ENCODE results near the gene NRM. TPM values are rescaled to one million over a fixed set of nuclear protein-coding genes. Genes with fewer than 3 reads are reported as not detected.
"Not testable (repeated sequence)": the region's sequence is repeated elsewhere in the genome, so short reads cannot be mapped to it uniquely, and the experiment has no call there.

NRM gene
- total RNA-seq, 4 donors from 2014 or later, result 2.3 to 9.0 (median 6.8) TPM

DNA sequence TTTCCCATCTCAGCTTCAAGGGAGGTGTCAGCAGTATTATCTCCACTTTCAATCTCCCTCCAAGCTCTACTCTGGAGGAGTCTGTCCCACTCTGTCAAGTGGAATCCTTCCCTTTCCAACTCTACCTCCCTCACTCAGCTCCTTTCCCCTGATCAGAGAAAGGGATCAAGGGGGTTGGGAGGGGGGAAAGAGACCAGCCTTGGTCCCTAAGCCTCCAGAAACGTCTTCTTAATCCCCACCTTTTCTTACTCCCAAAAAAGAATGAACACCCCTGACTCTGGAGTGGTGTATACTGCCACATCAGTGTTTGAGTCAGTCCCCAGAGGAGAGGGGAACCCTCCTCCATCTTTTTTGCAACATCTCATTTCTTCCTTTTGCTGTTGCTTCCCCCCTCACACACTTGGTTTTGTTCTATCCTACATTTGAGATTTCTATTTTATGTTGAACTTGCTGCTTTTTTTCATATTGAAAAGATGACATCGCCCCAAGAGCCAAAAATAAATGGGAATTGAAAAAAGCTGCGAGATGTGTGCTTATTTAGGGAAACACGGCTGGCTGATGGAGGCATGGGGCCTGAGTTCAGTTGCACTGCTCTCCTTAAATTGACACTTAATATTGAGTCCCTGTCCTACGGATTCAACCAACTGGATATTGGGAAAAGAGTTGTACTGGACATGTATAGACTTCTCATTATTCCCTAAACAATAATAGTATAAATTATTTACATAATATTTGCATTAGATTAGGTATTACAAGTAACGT lies 34.3 kb upstream of the NRM start:
- 38% methylated on average over 6 of the region's 6 CpGs for WGBS
- Histone ChIP-seq H3K27ac (no peak overlapping the region), H3K4me1 (peaks cover 53% of the 10 kb centered on the region), H3K27me3 (no peaks in the 10 kb centered on the region), H3K9me3 (no peaks in the 10 kb centered on the region), H3K4me3 (no peak overlapping the region), H3K36me3 (peaks cover 70% of the 10 kb centered on the region)
- TF ChIP-seq POLR2AphosphoS5 (IDR thresholded peaks at IDR 0.05), result no peak
- no peak for TF ChIP-seq EP300 (IDR thresholded peaks at IDR 0.05)
- no peak for TF ChIP-seq CTCF (IDR thresholded peaks at IDR 0.05)
- no peak for DNase-seq (ENCODE audit: low spot score in 2 of 2)

DNA sequence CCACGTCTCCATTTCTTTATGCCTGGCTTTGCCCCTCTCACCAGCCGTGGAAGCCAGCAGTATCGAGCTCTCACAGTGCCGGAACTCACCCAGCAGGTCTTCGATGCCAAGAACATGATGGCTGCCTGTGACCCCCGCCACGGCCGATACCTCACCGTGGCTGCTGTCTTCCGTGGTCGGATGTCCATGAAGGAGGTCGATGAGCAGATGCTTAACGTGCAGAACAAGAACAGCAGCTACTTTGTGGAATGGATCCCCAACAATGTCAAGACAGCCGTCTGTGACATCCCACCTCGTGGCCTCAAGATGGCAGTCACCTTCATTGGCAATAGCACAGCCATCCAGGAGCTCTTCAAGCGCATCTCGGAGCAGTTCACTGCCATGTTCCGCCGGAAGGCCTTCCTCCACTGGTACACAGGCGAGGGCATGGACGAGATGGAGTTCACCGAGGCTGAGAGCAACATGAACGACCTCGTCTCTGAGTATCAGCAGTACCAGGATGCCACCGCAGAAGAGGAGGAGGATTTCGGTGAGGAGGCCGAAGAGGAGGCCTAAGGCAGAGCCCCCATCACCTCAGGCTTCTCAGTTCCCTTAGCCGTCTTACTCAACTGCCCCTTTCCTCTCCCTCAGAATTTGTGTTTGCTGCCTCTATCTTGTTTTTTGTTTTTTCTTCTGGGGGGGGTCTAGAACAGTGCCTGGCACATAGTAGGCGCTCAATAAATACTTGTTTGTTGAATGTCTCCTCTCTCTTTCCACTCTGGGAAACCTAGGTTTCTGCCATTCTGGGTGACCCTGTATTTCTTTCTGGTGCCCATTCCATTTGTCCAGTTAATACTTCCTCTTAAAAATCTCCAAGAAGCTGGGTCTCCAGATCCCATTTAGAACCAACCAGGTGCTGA lies 33.3 kb upstream of the NRM start:
- H3K27ac ChIP-seq, result not testable (repeated sequence)

GRCh38 chr6:30723159-30723842 lies 32.5 kb upstream of the NRM start:
- not testable (repeated sequence) for H3K27ac ChIP-seq; DNase-seq (ENCODE audit: low spot score in 2 of 2)
- H3K36me3 ChIP-seq, result peaks cover 52% of the 10 kb centered on the region

More for the DNA sequence above, 33.3 kb upstream of the NRM start:
- DNase-seq (ENCODE audit: low spot score in 2 of 2); H3K27me3 ChIP-seq; H3K4me3 ChIP-seq; H3K9me3 ChIP-seq: not testable (repeated sequence)
- WGBS, result 54% methylated on average over 19 of the region's 29 CpGs
- H3K4me1 ChIP-seq, result peaks cover 59% of the 10 kb centered on the region
- H3K36me3 ChIP-seq, result peaks cover 60% of the 10 kb centered on the region

GRCh38 chr6:30722280-30723112 lies 31.7 kb upstream of the NRM start:
- peak overlapping the region; percentile 91 for H3K4me3 ChIP-seq
- TF ChIP-seq CTCF (IDR thresholded peaks at IDR 0.05) (peak; percentile 91 to 99), POLR2AphosphoS5 (IDR thresholded peaks at IDR 0.05) (peak in 2 of 3 donors; percentile 49 to 52), POLR2A (IDR thresholded peaks at IDR 0.05) (no peak)
- no peaks in the 10 kb centered on the region for H3K27me3 ChIP-seq
- H3K9me3 ChIP-seq, result no peaks in the 10 kb centered on the region
- H3K36me3 ChIP-seq, result peaks cover 44% of the 10 kb centered on the region
- peak overlapping the region; percentile 96 for H3K27ac ChIP-seq
- H3K4me1 ChIP-seq, result peaks cover 68% of the 10 kb centered on the region
- peak; percentile 91 to 92 for DNase-seq (ENCODE audit: low spot score in 2 of 2)
- 6% methylated on average over 27 of the region's 27 CpGs for WGBS

More at GRCh38 chr6:30723159-30723842, 32.5 kb upstream of the NRM start:
- H3K4me1 ChIP-seq, result peaks cover 67% of the 10 kb centered on the region
- not testable (repeated sequence) for H3K27me3 ChIP-seq, H3K9me3 ChIP-seq, H3K4me3 ChIP-seq
- 43% methylated on average over 13 of the region's 16 CpGs for WGBS

- DNase-seq (ENCODE audit: low spot score in 2 of 2), result peak; percentile 87
- Histone ChIP-seq H3K36me3 (peaks cover 39% of the 10 kb centered on the region), H3K4me1 (peaks cover 63% of the 10 kb centered on the region), H3K27ac (peak overlapping the region; percentile 96), H3K4me3 (peak overlapping the region; percentile 91)
- not testable (repeated sequence) for H3K27me3 ChIP-seq, H3K9me3 ChIP-seq
- 3% methylated on average over 10 of the region's 10 CpGs for WGBS
Observed at GRCh38 chr6:30722025-30722279, 31.2 kb upstream of the NRM start.

DNA sequence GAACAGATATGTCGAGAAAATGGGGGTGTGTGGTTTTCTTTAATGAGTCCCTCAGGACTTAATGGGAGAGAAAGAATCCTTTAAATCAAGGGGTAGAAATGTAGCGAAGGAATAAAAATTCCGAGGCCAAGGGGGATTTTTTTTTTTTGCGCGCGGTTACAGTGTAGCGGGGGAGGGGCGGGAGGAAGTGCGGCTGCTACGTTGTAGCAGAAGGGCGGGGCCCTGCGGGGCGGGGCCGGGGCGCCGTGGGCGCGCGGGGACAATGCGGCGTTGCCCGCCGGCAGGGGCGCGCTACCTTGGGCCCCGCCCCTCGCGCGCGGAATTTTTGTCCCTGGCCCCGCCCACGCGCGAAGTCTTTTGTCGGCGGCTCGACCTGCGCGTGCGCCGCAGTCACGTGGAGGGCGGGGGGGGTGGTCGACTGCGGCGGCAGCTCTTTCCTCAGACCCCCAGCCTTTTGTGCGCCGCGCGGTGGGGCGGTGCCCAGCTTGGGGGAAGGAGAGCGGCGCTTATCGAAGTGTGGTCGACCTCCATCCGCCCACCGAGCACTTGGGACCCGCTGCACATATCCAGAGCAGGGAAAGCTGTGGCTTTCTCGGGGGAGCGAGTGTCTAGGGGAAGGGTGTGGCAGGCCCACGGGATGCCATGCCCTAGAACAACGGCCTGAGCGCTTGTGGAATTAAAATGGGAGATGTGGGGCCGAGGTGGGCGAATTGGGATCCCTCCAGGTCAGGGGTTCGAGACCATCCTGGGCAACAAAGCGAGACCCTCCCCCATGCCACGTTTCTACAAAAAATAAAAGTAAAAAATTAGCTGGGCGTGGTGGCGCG lies 30.6 kb upstream of the NRM start:
- peaks cover 67% of the 10 kb centered on the region for H3K4me1 ChIP-seq
- peak; percentile 92 to 94 for DNase-seq (ENCODE audit: low spot score in 2 of 2)
- H3K9me3 ChIP-seq, result no peaks in the 10 kb centered on the region
- H3K4me3 ChIP-seq, result peak overlapping the region; percentile 91
- H3K27ac ChIP-seq, result peak overlapping the region; percentile 96
- 0% methylated on average over 59 of the region's 71 CpGs for WGBS
- no peaks in the 10 kb centered on the region for H3K27me3 ChIP-seq
- no peak for TF ChIP-seq EP300 (IDR thresholded peaks at IDR 0.05)
- TF ChIP-seq CTCF (IDR thresholded peaks at IDR 0.05), result peak in 1 of 2 donors; percentile 76
- TF ChIP-seq POLR2A (IDR thresholded peaks at IDR 0.05), result peak in 1 of 2 donors; percentile 28
- peak in 1 of 3 donors; percentile 55 for TF ChIP-seq POLR2AphosphoS5 (IDR thresholded peaks at IDR 0.05)
- peaks cover 35% of the 10 kb centered on the region for H3K36me3 ChIP-seq

Data from suprapubic skin (tissue), 4 donors.